Natural killer cell (primary cell): Measurements from ENCODE around the gene PAM. TPM values are rescaled to one million over a fixed set of nuclear protein-coding genes. Genes with fewer than 3 reads are reported as not detected.
A peak's percentile ranks its signal among the peaks of the same experiment; 100 is the strongest.
"Not testable (repeated sequence)": the region's sequence is repeated elsewhere in the genome, so short reads cannot be mapped to it uniquely, and the experiment has no call there.

Experiments used
- ATAC-seq, 3 donors: fragments of 150-1000 bp in 2 of 3; fragments of 200-7000 bp in 1 of 3; cut with Tn5 transposase; 1 replicate in 1 of 3; 2 replicates in 2 of 3; pipeline ENCODE4 v1.10.0; 2021; ENCODE audit warnings: mild to moderate bottlenecking in 2 of 3, moderate library complexity in 2 of 3
- DNase-seq, 2 donors: peaks; one replicate each; pipeline versions ENCODE4 v3.0.0 to v3.0.0-alpha.2; 2013 to 2021; ENCODE audit warnings: mixed read lengths in 1 of 2
- H3K27ac ChIP-seq: one replicate; pipeline ENCODE4 v1.5.1; 2013; ENCODE audit warnings: mild to moderate bottlenecking, low read length
- H3K27me3 ChIP-seq: one replicate; pipeline ENCODE4 v1.6.1; 2013; ENCODE audit warnings: low read length; ENCODE audit not compliant: control insufficient read depth, insufficient read depth
- H3K36me3 ChIP-seq: one replicate; pipeline ENCODE4 v1.6.1; 2013; ENCODE audit warnings: low read length; ENCODE audit not compliant: control insufficient read depth, insufficient read depth
- H3K4me1 ChIP-seq: one replicate; pipeline ENCODE4 v1.6.1; 2013; ENCODE audit warnings: low read length; ENCODE audit not compliant: control insufficient read depth, insufficient read depth
- H3K4me3 ChIP-seq: one replicate; pipeline ENCODE4 v1.5.1; 2013; ENCODE audit warnings: low read length
- H3K9me3 ChIP-seq: one replicate; pipeline ENCODE4 v1.6.1; 2013; ENCODE audit warnings: low read length; ENCODE audit not compliant: control insufficient read depth, insufficient read depth
- H3K27ac Mint-ChIP-seq, 2 donors: one replicate each; pipeline ENCODE4 v1.8.0; 2022; ENCODE audit warnings: mild to moderate bottlenecking in 2 of 2, mixed read lengths in 2 of 2, moderate library complexity in 1 of 2
- H3K27me3 Mint-ChIP-seq, 2 donors: one replicate each; pipeline ENCODE4 v1.8.0; 2022; ENCODE audit warnings: low read depth in 2 of 2, mixed read lengths in 2 of 2
- H3K36me3 Mint-ChIP-seq: one replicate; pipeline ENCODE4 v1.8.0; 2022; ENCODE audit warnings: mixed read lengths
- H3K4me1 Mint-ChIP-seq, 2 donors: one replicate each; pipeline ENCODE4 v1.8.0; 2022; ENCODE audit warnings: mixed read lengths in 2 of 2
- H3K4me3 Mint-ChIP-seq: one replicate; pipeline ENCODE4 v1.8.0; 2022; ENCODE audit warnings: mild to moderate bottlenecking, moderate library complexity, mixed read lengths
- H3K9me3 Mint-ChIP-seq, 2 donors: one replicate each; pipeline ENCODE4 v1.8.0; 2022; ENCODE audit warnings: mixed read lengths in 2 of 2
- WGBS: methylation state at CpG from one replicate; pipeline ENCODE4 v1.1.7; 2013; ENCODE audit warnings: missing lambda C conversion rate; ENCODE audit not compliant: insufficient coverage; 5-methylcytosine and 5-hydroxymethylcytosine counted together
- intact Hi-C: fragments of 100-400 bp; cut with micrococcal nuclease; formaldehyde crosslinking; loops from one replicate; pipeline ENCODE4 v1.14.2; 2022
- total RNA-seq, 4 donors: library from RNA; stranded (reverse); fragments of 120-200 nt in 1 of 4; gene quantifications; one replicate each; pipeline versions ENCODE4 v1.2.3 to v1.2.4, GENCODE V29; 2013 to 2022
- TF ChIP-seq, protein P1 (sequence below): fragments of 200-600 bp; IDR thresholded peaks from one replicate; pipeline ENCODE4 v1.8.0; 2022; ENCODE audit warnings: antibody characterized with exemption

PAM gene
- total RNA-seq, 3 donors from 2014 or later (not counting 1 experiment from before 2014, with no cell fraction given) = 67.6 to 79.9 (median 75.3) TPM

DNA sequence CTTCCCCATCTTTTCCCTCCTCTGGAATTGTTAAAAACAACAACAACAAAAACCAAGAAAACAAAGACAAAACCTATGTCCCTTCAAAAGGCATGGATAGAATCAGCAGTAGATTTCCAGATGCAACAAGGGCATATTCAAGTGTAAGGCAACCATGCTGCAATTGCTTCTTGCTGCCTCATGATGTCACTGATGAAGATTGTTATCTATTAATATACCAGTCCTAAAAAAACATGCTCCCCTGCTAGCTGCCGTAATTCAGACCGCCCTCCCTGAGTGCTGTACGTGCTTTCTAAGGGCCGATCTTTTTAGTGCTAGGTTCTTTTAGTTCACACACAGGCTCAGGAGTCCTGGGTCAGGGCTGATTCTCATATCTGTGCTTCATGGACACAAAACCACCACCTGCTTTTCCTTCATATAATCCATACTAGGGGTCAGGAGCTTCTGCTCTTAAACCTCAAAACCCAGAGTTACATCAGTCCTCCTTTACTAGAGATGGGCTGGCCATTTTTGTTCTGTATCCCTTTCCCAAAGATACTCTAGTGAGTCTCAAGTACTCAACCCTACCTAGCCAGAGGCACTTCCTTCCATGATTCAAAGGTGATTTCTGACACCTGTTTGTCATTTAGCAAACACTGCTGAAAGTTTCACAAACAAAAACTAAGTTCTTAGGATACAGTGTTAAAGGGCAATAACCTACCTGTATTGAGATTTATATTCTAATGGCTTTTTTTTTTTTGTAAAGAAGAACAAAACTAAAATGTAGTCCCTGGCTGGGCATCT, 282.8 kb downstream of the PAM start:
- no peak overlapping the region for H3K27ac Mint-ChIP-seq
- no peaks in the 10 kb centered on the region for H3K9me3 Mint-ChIP-seq
- Histone ChIP-seq H3K27ac (no peak overlapping the region), H3K27me3 (no peaks in the 10 kb centered on the region), H3K36me3 (no peaks in the 10 kb centered on the region), H3K4me1 (no peaks in the 10 kb centered on the region), H3K4me3 (no peak overlapping the region), H3K9me3 (no peaks in the 10 kb centered on the region)
- DNase-seq = no peak
- no peaks in the 10 kb centered on the region for H3K36me3 Mint-ChIP-seq
- H3K4me1 Mint-ChIP-seq = no peaks in the 10 kb centered on the region
- intact Hi-C loops = no loop called here
- TF ChIP-seq, protein P1, sequence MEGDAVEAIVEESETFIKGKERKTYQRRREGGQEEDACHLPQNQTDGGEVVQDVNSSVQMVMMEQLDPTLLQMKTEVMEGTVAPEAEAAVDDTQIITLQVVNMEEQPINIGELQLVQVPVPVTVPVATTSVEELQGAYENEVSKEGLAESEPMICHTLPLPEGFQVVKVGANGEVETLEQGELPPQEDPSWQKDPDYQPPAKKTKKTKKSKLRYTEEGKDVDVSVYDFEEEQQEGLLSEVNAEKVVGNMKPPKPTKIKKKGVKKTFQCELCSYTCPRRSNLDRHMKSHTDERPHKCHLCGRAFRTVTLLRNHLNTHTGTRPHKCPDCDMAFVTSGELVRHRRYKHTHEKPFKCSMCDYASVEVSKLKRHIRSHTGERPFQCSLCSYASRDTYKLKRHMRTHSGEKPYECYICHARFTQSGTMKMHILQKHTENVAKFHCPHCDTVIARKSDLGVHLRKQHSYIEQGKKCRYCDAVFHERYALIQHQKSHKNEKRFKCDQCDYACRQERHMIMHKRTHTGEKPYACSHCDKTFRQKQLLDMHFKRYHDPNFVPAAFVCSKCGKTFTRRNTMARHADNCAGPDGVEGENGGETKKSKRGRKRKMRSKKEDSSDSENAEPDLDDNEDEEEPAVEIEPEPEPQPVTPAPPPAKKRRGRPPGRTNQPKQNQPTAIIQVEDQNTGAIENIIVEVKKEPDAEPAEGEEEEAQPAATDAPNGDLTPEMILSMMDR = no peak
- no peak overlapping the region for H3K4me3 Mint-ChIP-seq
- 90% methylated on average over 4 of the region's 4 CpGs for WGBS
- no peak for ATAC-seq
- peaks cover 0 to 10% of the 10 kb centered on the region in 2 donors for H3K27me3 Mint-ChIP-seq

DNA sequence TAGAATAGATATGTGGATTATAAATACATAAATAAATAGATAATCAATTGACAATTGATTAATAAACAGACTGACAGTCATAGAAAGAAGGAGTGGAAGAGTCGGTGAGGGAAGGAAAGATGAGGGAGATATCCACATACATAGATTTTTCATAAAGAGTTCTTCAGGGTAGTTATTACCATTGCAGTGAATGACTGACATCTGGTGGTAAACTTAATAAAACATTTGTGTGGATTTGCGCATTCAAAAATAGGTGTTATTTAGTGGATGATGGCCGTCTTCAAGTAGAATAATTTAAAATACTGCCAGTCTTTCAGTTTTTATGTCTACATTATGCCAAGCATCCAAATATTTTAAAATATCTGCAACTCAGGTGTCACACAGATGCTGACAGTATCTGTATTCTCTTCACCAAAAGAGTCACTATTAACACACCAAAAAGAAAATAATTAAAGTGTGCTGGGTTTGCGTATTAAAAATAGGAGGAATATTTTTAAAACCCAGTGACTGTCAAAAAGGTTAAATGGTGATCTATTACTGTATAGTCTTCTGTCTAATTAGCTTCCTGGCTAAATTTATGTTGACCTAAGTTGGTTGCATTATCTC, 286.1 kb downstream of the PAM start:
- no peak overlapping the region for H3K4me3 Mint-ChIP-seq
- ATAC-seq (peak; percentile 39 to 63 (median 52)), DNase-seq (peak in 1 of 2 donors; percentile 60)
- TF ChIP-seq, protein P1 = peak; percentile 75
- Histone ChIP-seq H3K36me3 (no peaks in the 10 kb centered on the region), H3K9me3 (no peaks in the 10 kb centered on the region), H3K27me3 (no peaks in the 10 kb centered on the region), H3K27ac (no peak overlapping the region), H3K4me3 (no peak overlapping the region), H3K4me1 (no peaks in the 10 kb centered on the region)
- intact Hi-C loops = loop anchor here (1.0 to 5.0 kb wide), 6 partner anchors 98 to 504 kb away; no protein-coding TSS in a partner anchor
- H3K27ac Mint-ChIP-seq = no peak overlapping the region
- H3K27me3 Mint-ChIP-seq = peaks cover 0 to 22% of the 10 kb centered on the region in 2 donors
- no peaks in the 10 kb centered on the region for H3K36me3 Mint-ChIP-seq
- H3K9me3 Mint-ChIP-seq = no peaks in the 10 kb centered on the region
- 36% methylated on average over 2 of the region's 4 CpGs for WGBS
- no peaks in the 10 kb centered on the region for H3K4me1 Mint-ChIP-seq

DNA sequence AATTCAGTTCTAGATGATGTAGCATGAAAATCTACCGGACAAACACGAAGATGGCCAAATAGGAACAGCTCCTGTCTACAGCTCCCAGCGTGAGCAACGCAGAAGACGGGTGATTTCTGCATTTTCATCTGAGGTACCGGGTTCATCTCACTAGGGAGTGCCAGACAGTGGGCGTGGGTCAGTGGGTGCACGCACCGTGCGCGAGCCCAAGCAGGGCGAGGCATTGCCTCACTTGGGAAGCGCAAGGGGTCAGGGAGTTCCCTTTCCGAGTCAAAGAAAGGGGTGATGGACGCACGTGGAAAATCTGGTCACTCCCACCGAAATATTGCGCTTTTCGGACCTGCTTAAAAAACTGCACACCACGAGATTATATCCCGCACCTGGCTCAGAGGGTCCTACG, 291.6 kb downstream of the PAM start:
- H3K27ac Mint-ChIP-seq, H3K27me3 ChIP-seq, H3K9me3 Mint-ChIP-seq, H3K27ac ChIP-seq, H3K4me3 Mint-ChIP-seq, ATAC-seq, H3K9me3 ChIP-seq, H3K4me1 ChIP-seq, intact Hi-C loops, H3K4me3 ChIP-seq, H3K36me3 Mint-ChIP-seq, DNase-seq, H3K4me1 Mint-ChIP-seq, H3K36me3 ChIP-seq: not testable (repeated sequence)
- peaks cover 3 to 17% of the 10 kb centered on the region in 2 donors for H3K27me3 Mint-ChIP-seq
- WGBS = 91% methylated on average over 22 of the region's 22 CpGs
